NCI-H69 (cell line): ENCODE data around the gene FREM2.

ENCODE experiments used
- DNase-seq: peaks from one replicate; lab custom pipeline; 2025; lab: John Stamatoyannopoulos, UW

Gene FREM2

GRCh38 chr13:38824342-38824741 is 137.5 kb downstream of the FREM2 start:
- peak; percentile 5 for DNase-seq

GRCh38 chr13:38826182-38826813 is 139.4 kb downstream of the FREM2 start:
- DNase-seq, result peak; percentile 61

- DNase-seq, result no peak
These were observed 143.7 kb downstream of the FREM2 start for GRCh38 chr13:38830442-38831045.

GRCh38 chr13:38844581-38844980 is 157.7 kb downstream of the FREM2 start:
- no peak for DNase-seq

GRCh38 chr13:38848360-38848759 is 161.5 kb downstream of the FREM2 start:
- DNase-seq, result no peak

GRCh38 chr13:38849315-38849714 is 162.4 kb downstream of the FREM2 start:
- DNase-seq, result no peak

- DNase-seq, result peak; percentile 14
These were observed 164.2 kb downstream of the FREM2 start for GRCh38 chr13:38850868-38851626.

- DNase-seq, result peak; percentile 65
These were observed 167.3 kb downstream of the FREM2 start for GRCh38 chr13:38854226-38854625.

- no peak for DNase-seq
These were observed 169.2 kb downstream of the FREM2 start for GRCh38 chr13:38856065-38856464.

- DNase-seq, result no peak
These were observed 175.6 kb downstream of the FREM2 start for GRCh38 chr13:38862443-38862842.

- no peak for DNase-seq
These were observed 176.7 kb downstream of the FREM2 start for GRCh38 chr13:38863536-38863935.

- DNase-seq, result peak; percentile 46
These were observed 179.8 kb downstream of the FREM2 start for GRCh38 chr13:38866649-38867048.

- no peak for DNase-seq
These were observed 181.5 kb downstream of the FREM2 start for GRCh38 chr13:38868399-38868798.

GRCh38 chr13:38868870-38869269 is 182.0 kb downstream of the FREM2 start:
- peak; percentile 7 for DNase-seq

GRCh38 chr13:38871275-38871674 is 184.4 kb downstream of the FREM2 start:
- DNase-seq, result peak; percentile 9

- peak; percentile 73 for DNase-seq
These were observed 185.8 kb downstream of the FREM2 start for GRCh38 chr13:38872693-38873092.

- no peak for DNase-seq
These were observed 188.5 kb downstream of the FREM2 start for GRCh38 chr13:38875186-38875875.

GRCh38 chr13:38879278-38879677 is 192.4 kb downstream of the FREM2 start:
- no peak for DNase-seq

- DNase-seq, result no peak
These were observed 192.9 kb downstream of the FREM2 start for GRCh38 chr13:38879786-38880185.

- no peak for DNase-seq
These were observed 193.5 kb downstream of the FREM2 start for GRCh38 chr13:38880397-38880796.

GRCh38 chr13:38883783-38884182 is 196.9 kb downstream of the FREM2 start:
- peak; percentile 41 for DNase-seq

- DNase-seq, result no peak
These were observed 201.4 kb downstream of the FREM2 start for GRCh38 chr13:38888309-38888708.

GRCh38 chr13:38895075-38895474 is 208.2 kb downstream of the FREM2 start:
- no peak for DNase-seq
